Measurements from ENCODE around the gene ARID4A. TPM values are rescaled to one million over a fixed set of nuclear protein-coding genes. Genes with fewer than 3 reads are reported as not detected.

Gene ARID4A
- total RNA-seq, 4 donors from 2014 or later: 8.2 to 37.5 (median 21.0) TPM

DNA sequence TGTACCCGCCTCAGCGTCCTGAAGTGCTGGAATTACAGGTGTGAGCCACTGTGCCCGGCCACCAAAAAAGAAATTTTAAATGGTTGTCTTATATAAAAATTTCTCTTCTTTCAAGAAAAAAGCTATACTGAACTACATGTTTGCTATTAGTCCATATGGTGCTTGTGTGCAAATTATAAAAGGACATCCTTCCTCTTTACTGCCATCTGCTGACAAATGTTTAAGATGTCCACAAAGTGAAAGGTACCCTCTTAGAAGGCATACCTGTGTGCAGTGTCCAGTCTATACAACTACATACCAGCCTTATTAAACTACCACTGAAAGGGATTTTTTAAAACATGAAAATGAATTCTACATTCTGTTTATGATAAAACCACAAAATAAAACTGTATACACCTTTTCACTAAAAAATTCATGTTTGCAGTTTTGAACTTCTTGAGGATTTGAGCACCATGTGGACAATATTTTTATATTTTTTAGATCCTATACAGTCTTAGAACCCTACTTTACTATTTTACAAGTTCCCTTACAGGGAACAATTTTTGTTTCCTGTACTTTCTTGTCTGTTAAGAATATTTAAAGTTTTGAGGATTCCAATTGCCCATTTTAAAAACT is 64.5 kb downstream of the ARID4A start:
- intact Hi-C loops (cut with DNase I; ENCODE audit: low total_unique reads): no loop called here
- Histone ChIP-seq H3K27ac (no peak overlapping the region), H3K27me3 (no peaks in the 10 kb centered on the region), H3K4me1 (no peaks in the 10 kb centered on the region), H3K9me3 (no peaks in the 10 kb centered on the region), H3K4me3 (no peak overlapping the region), H3K36me3 (no peaks in the 10 kb centered on the region)
- TF ChIP-seq POLR2A (IDR thresholded peaks at IDR 0.05): no peak
- TF ChIP-seq, protein P1, sequence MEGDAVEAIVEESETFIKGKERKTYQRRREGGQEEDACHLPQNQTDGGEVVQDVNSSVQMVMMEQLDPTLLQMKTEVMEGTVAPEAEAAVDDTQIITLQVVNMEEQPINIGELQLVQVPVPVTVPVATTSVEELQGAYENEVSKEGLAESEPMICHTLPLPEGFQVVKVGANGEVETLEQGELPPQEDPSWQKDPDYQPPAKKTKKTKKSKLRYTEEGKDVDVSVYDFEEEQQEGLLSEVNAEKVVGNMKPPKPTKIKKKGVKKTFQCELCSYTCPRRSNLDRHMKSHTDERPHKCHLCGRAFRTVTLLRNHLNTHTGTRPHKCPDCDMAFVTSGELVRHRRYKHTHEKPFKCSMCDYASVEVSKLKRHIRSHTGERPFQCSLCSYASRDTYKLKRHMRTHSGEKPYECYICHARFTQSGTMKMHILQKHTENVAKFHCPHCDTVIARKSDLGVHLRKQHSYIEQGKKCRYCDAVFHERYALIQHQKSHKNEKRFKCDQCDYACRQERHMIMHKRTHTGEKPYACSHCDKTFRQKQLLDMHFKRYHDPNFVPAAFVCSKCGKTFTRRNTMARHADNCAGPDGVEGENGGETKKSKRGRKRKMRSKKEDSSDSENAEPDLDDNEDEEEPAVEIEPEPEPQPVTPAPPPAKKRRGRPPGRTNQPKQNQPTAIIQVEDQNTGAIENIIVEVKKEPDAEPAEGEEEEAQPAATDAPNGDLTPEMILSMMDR (IDR thresholded peaks at IDR 0.05): peak in 1 of 4 experiments; percentile 12
- no peak for DNase-seq

DNA sequence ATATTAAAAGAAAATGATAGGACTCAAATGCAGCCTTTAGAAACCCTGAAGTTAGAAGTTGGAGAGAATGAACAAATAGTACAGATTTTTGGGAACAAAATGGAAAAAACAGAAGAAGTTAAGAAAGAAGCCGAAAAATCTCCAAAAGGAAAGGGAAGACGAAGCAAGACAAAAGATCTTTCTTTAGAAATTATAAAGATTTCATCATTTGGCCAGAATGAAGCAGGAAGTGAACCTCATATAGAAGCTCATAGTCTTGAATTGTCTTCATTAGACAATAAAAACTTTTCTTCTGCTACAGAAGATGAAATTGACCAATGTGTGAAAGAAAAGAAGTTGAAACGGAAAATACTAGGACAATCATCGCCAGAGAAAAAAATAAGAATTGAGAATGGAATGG is 66.0 kb downstream of the ARID4A start:
- Histone ChIP-seq H3K36me3 (no peaks in the 10 kb centered on the region), H3K27ac (no peak overlapping the region), H3K4me1 (no peaks in the 10 kb centered on the region), H3K4me3 (no peak overlapping the region), H3K9me3 (no peaks in the 10 kb centered on the region), H3K27me3 (no peaks in the 10 kb centered on the region)
- TF ChIP-seq, protein P1 (IDR thresholded peaks at IDR 0.05): no peak
- TF ChIP-seq POLR2A (IDR thresholded peaks at IDR 0.05): no peak
- DNase-seq: no peak
- intact Hi-C loops (cut with DNase I; ENCODE audit: low total_unique reads): no loop called here

DNA sequence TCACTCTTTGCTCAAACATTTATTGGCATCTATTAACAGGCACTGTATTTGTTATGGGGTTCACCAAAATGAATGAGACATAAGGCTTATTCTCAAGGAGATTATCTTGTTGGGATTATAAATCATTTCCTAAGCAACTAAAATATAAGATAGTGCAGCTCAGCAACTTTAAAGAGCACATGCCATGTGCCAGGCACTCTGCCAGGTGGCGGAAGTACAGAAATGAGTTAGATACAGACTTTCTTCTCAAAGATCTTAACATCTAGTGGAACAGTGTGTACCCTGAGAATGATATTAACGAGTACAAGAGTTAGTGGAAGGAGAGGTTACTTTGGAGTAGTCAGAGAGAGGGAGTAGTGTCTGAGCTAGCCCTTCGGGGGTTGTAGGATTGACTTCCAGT is 68.9 kb downstream of the ARID4A start:
- TF ChIP-seq, protein P1 (IDR thresholded peaks at IDR 0.05): no peak
- no peak for TF ChIP-seq POLR2A (IDR thresholded peaks at IDR 0.05)
- no peaks in the 10 kb centered on the region for H3K27me3 ChIP-seq
- H3K27ac ChIP-seq: no peak overlapping the region
- H3K36me3 ChIP-seq: no peaks in the 10 kb centered on the region
- intact Hi-C loops (cut with DNase I; ENCODE audit: low total_unique reads): no loop called here
- H3K9me3 ChIP-seq: no peaks in the 10 kb centered on the region
- DNase-seq: no peak
- no peak overlapping the region for H3K4me3 ChIP-seq
- H3K4me1 ChIP-seq: no peaks in the 10 kb centered on the region

DNA sequence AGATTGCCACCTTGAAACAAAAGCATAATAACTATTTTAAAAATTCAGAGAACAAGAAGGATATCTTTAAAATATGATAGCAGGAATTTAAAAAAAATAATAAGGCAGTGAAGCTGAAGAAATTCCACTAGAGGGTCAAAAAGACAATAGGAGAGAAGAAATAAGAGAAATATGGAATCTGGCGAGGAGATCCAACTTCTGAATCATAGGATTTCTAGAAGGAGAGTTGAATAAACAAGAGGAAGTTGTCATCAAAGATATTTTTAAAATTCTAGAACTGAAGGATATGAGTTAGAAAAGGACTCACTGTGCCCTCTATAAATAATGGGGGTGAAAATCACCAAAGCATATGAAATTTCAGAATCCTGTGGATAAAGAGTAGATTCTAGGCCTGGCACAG is 70.6 kb downstream of the ARID4A start:
- no peak for DNase-seq
- H3K36me3 ChIP-seq: no peaks in the 10 kb centered on the region
- H3K27me3 ChIP-seq: no peaks in the 10 kb centered on the region
- intact Hi-C loops (cut with DNase I; ENCODE audit: low total_unique reads): no loop called here
- no peak overlapping the region for H3K27ac ChIP-seq
- no peaks in the 10 kb centered on the region for H3K9me3 ChIP-seq
- H3K4me1 ChIP-seq: no peaks in the 10 kb centered on the region
- TF ChIP-seq, protein P1 (IDR thresholded peaks at IDR 0.05): no peak
- TF ChIP-seq POLR2A (IDR thresholded peaks at IDR 0.05): no peak
- H3K4me3 ChIP-seq: no peak overlapping the region

DNA sequence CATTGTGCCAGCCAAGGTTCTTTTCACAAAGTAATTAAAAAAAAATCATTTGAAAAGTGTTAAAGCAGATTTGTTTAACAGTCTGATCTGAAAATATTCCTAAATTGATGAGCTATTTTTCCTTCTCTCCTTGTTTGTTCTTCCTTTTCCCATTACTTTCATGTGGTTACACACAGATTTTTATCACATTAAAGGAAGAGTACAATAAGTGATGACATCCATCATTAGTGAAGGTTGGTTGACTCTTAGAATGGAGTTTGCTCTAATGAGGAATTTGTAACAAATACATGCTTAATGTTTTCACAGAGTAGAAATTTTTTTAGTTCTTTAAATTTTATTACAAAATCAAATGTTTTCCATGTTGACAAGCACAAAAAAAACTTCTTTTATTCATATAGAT is 78.4 kb downstream of the ARID4A start:
- H3K9me3 ChIP-seq: no peaks in the 10 kb centered on the region
- H3K27me3 ChIP-seq: no peaks in the 10 kb centered on the region
- H3K4me3 ChIP-seq: no peak overlapping the region
- H3K4me1 ChIP-seq: no peaks in the 10 kb centered on the region
- intact Hi-C loops (cut with DNase I; ENCODE audit: low total_unique reads): no loop called here
- no peak for TF ChIP-seq POLR2A (IDR thresholded peaks at IDR 0.05)
- TF ChIP-seq, protein P1 (IDR thresholded peaks at IDR 0.05): no peak
- H3K36me3 ChIP-seq: no peaks in the 10 kb centered on the region
- no peak overlapping the region for H3K27ac ChIP-seq
- no peak for DNase-seq
